ENCODE data around the gene ZBTB33. TPM values are rescaled to one million over a fixed set of nuclear protein-coding genes. Genes with fewer than 3 reads are reported as not detected.

ZBTB33 gene
- total RNA-seq, 2 experiments from 2014 or later, result 13.9 to 14.0 TPM

Other genes starting within 250 kb of the ZBTB33 start
- gene RHOXF2B, start 173.1 kb upstream of the ZBTB33 start, total RNA-seq, result not detected
- not detected for gene RHOXF1, start 134.9 kb upstream of the ZBTB33 start, total RNA-seq
- not detected for gene RHOXF2, start 92.2 kb upstream of the ZBTB33 start, total RNA-seq
- not detected for gene TMEM255A, start 60.6 kb downstream of the ZBTB33 start, total RNA-seq
- gene ATP1B4, start 111.3 kb downstream of the ZBTB33 start, total RNA-seq, result not detected
- gene LAMP2, start 218.5 kb downstream of the ZBTB33 start, total RNA-seq, result 10 to 100 TPM; 30.3 to 31.4 TPM